ENCODE results near the gene CPN1.
"Not testable (repeated sequence)": the region's sequence is repeated elsewhere in the genome, so short reads cannot be mapped to it uniquely, and the experiment has no call there.

The CPN1 gene

GRCh38 chr10:100021322-100021721 is 60.3 kb downstream of the CPN1 start:
- DNase-seq (ENCODE audit: low read depth): no peak

- DNase-seq (ENCODE audit: low read depth): no peak
Observed at GRCh38 chr10:100020886-100021253, 60.8 kb downstream of the CPN1 start.

GRCh38 chr10:100020142-100020885 is 61.4 kb downstream of the CPN1 start:
- no peak for DNase-seq (ENCODE audit: low read depth)

GRCh38 chr10:100019787-100020141 is 61.9 kb downstream of the CPN1 start:
- DNase-seq (ENCODE audit: low read depth): no peak

- DNase-seq (ENCODE audit: low read depth): no peak
Observed at GRCh38 chr10:100014071-100014762, 67.5 kb downstream of the CPN1 start.

- DNase-seq (ENCODE audit: low read depth): no peak
Observed at GRCh38 chr10:100013621-100014020, 68.0 kb downstream of the CPN1 start.

- not testable (repeated sequence) for DNase-seq (ENCODE audit: low read depth)
Observed at GRCh38 chr10:100011906-100012305, 69.8 kb downstream of the CPN1 start.

GRCh38 chr10:100009793-100010676 is 71.6 kb downstream of the CPN1 start, which contains the start of gene DNMBP:
Gene DNMBP (minus strand): TSS chr10:100009947. CDS start chr10:99972124, 37,823 bp downstream.
- peak; percentile 76 for DNase-seq (ENCODE audit: low read depth)

- no peak for DNase-seq (ENCODE audit: low read depth)
Observed at GRCh38 chr10:100009283-100009792, 72.3 kb downstream of the CPN1 start.

GRCh38 chr10:100008708-100009282 is 72.9 kb downstream of the CPN1 start:
- DNase-seq (ENCODE audit: low read depth): no peak

- no peak for DNase-seq (ENCODE audit: low read depth)
Observed at GRCh38 chr10:100008142-100008522, 73.5 kb downstream of the CPN1 start.

- DNase-seq (ENCODE audit: low read depth): no peak
Observed at GRCh38 chr10:100007231-100008141, 74.2 kb downstream of the CPN1 start.

- DNase-seq (ENCODE audit: low read depth): no peak
Observed at GRCh38 chr10:100006243-100006886, 75.3 kb downstream of the CPN1 start.

- no peak for DNase-seq (ENCODE audit: low read depth)
Observed at GRCh38 chr10:100004805-100005510, 76.7 kb downstream of the CPN1 start.

GRCh38 chr10:100000109-100000644 is 81.5 kb downstream of the CPN1 start:
- DNase-seq (ENCODE audit: low read depth): no peak

GRCh38 chr10:99999319-100000108 is 82.2 kb downstream of the CPN1 start:
- no peak for DNase-seq (ENCODE audit: low read depth)

- no peak for DNase-seq (ENCODE audit: low read depth)
Observed at GRCh38 chr10:99998889-99999288, 82.8 kb downstream of the CPN1 start.

Measured in activated gamma-delta T cell treated with anti-CD3 and anti-CD28 coated beads, Interleukin-2, amount 50 U/mL, for 16 hours (primary cell).